GM21619 (cell line): ENCODE data around the gene CDK2.
A peak's percentile ranks its signal among the peaks of the same experiment; 100 is the strongest.
"Not testable (repeated sequence)": the region's sequence is repeated elsewhere in the genome, so short reads cannot be mapped to it uniquely, and the experiment has no call there.

Experiments used
- ATAC-seq: cut with Tn5 transposase; IDR thresholded peaks from one replicate; pipeline ENCODE4 v1.9.1; 2021; ENCODE audit not compliant: unreplicated experiment

The CDK2 gene

GRCh38 chr12:55966408-55967281 lies at the start of gene CDK2:
Gene CDK2, plus strand, starts transcription at chr12:55966830. Its CDS starts 179 bp downstream, at chr12:55967009.
- ATAC-seq, result peak; percentile 94

- ATAC-seq, result not testable (repeated sequence)
These were observed 47.6 kb upstream of the CDK2 start for GRCh38 chr12:55919032-55919431.

- ATAC-seq, result no peak
These were observed 44.5 kb upstream of the CDK2 start for GRCh38 chr12:55922126-55922525.

- not testable (repeated sequence) for ATAC-seq
These were observed 43.0 kb upstream of the CDK2 start for GRCh38 chr12:55923648-55924047.

GRCh38 chr12:55925371-55925770 lies 41.3 kb upstream of the CDK2 start:
- ATAC-seq, result no peak

- ATAC-seq, result no peak
These were observed 40.5 kb upstream of the CDK2 start for GRCh38 chr12:55925870-55926737.

GRCh38 chr12:55926738-55927587 lies 39.7 kb upstream of the CDK2 start:
- ATAC-seq, result peak; percentile 39

GRCh38 chr12:55927588-55928502 lies 38.8 kb upstream of the CDK2 start, which contains the start of gene PYM1:
Gene PYM1, minus strand, starts transcription at chr12:55927894. Its CDS starts 133 bp downstream, at chr12:55927761.
- peak; percentile 36 for ATAC-seq

GRCh38 chr12:55929306-55929791 lies 37.3 kb upstream of the CDK2 start:
- peak; percentile 35 for ATAC-seq

- ATAC-seq, result peak; percentile 20
These were observed 35.8 kb upstream of the CDK2 start, which contains the start of gene DGKA for GRCh38 chr12:55930771-55931316. Gene DGKA, plus strand, starts transcription at chr12:55931162. Its CDS starts 5,342 bp downstream, at chr12:55936504.

GRCh38 chr12:55931317-55931779 lies 35.3 kb upstream of the CDK2 start:
- no peak for ATAC-seq

GRCh38 chr12:55931780-55932550 lies 34.7 kb upstream of the CDK2 start:
- ATAC-seq, result no peak

- no peak for ATAC-seq
These were observed 34.1 kb upstream of the CDK2 start for GRCh38 chr12:55932551-55932910.

GRCh38 chr12:55933169-55933798 lies 33.3 kb upstream of the CDK2 start:
- no peak for ATAC-seq

GRCh38 chr12:55933799-55934742 lies 32.6 kb upstream of the CDK2 start:
- ATAC-seq, result no peak

GRCh38 chr12:55934773-55935172 lies 31.9 kb upstream of the CDK2 start:
- ATAC-seq, result no peak

GRCh38 chr12:55935738-55936151 lies 30.9 kb upstream of the CDK2 start:
- ATAC-seq, result no peak
